Thyroid gland (tissue), 4 donors: ENCODE data around the gene GOLGA1.

Source experiments
- POLR2A ChIP-seq, 2 donors: fragments of 450-650 bp; IDR thresholded peaks; one replicate each; pipeline ENCODE4 v1.6.1; 2017; ENCODE audit warnings: antibody characterized with exemption in 2 of 2, mild to moderate bottlenecking in 2 of 2, moderate library complexity in 1 of 2
- TF ChIP-seq, protein P1 (sequence below), 6 experiments: fragments of 200-600 bp in 3 of 6; fragments of 450-650 bp in 3 of 6; sonication (generic) in 3 of 6; IDR thresholded peaks; one replicate each; pipeline ENCODE4 v1.5.1; 2016 to 2019; ENCODE audit warnings: antibody characterized with exemption in 6 of 6, mild to moderate bottlenecking in 2 of 6, inconsistent platforms in 1 of 6, moderate library complexity in 1 of 6

DNA sequence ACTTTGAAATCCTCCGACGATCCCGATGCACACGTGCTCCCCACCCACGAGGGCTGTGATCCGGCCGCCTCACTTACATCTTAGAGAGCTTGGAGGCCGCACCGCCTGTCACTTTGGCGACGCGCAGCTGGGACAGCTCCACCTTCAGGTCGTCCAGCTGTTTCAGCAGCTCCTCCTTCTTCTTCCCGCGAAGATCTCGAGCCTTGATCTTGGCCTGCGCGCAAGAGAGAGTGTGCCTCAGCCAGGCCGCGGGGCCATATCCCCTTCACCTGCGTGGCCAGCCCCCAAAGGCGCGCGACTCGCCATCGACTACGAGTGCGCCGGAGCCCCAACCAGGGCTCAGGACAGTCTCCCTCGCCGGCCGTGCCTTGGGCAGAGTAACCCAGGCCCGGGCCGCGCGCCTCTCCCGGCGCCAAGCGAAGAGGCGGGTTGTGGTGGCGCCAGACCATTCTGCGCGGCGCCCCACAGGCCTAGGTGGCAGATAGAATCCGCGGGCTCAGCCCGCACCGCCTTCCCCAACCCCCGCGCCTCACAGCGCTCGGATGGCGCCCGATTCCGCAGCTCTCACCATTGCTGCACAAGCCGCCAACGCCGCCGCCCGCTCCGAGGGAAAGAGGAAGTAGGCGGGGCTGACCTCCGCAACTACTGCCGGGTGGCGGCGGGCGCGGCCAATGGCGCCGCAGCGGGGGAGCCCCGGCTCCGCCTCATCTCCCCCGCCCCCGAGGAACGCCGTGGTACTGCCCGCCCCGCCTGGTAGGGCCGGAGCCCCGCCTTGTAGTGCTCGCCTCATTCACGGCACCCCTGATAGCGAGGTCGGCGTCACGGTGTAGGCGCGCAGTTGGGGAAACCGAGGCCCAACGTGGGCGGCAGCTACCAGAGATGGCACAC is 79.3 kb downstream of the GOLGA1 start, which contains the start of the genes ARPC5L and RPL35:
- TF ChIP-seq, protein P1, sequence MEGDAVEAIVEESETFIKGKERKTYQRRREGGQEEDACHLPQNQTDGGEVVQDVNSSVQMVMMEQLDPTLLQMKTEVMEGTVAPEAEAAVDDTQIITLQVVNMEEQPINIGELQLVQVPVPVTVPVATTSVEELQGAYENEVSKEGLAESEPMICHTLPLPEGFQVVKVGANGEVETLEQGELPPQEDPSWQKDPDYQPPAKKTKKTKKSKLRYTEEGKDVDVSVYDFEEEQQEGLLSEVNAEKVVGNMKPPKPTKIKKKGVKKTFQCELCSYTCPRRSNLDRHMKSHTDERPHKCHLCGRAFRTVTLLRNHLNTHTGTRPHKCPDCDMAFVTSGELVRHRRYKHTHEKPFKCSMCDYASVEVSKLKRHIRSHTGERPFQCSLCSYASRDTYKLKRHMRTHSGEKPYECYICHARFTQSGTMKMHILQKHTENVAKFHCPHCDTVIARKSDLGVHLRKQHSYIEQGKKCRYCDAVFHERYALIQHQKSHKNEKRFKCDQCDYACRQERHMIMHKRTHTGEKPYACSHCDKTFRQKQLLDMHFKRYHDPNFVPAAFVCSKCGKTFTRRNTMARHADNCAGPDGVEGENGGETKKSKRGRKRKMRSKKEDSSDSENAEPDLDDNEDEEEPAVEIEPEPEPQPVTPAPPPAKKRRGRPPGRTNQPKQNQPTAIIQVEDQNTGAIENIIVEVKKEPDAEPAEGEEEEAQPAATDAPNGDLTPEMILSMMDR (IDR thresholded peaks at IDR 0.05) = peak in 3 of 6 experiments; percentile 21 to 30 (median 25)
- peak; percentile 4 to 96 for TF ChIP-seq POLR2A (IDR thresholded peaks at IDR 0.05)
